H1 (cell line): Measurements from ENCODE around the gene LRRC2. TPM values are rescaled to one million over a fixed set of nuclear protein-coding genes. Genes with fewer than 3 reads are reported as not detected.
"Not testable (repeated sequence)": the region's sequence is repeated elsewhere in the genome, so short reads cannot be mapped to it uniquely, and the experiment has no call there.

Experiments
- CTCF ChIA-PET: fragments of 300-600 bp; sonication (Branson Sonifier 250); formaldehyde crosslinking; loops from one replicate; lab custom pipeline; 2021; ENCODE audit not compliant: partially characterized antibody; lab: Charles Lee
- POLR2A ChIA-PET: fragments of 300-600 bp; sonication (Branson Sonifier 250); formaldehyde crosslinking; loops from one replicate; lab custom pipeline; 2021; ENCODE audit warnings: inconsistent platforms; ENCODE audit not compliant: partially characterized antibody; lab: Charles Lee
- DNase-seq, 2 experiments: peaks; one replicate each; pipeline versions ENCODE4 v3.0.0 to v3.0.0-alpha.2; 2010 to 2022; ENCODE audit warnings: low spot score in 2 of 2, low read depth in 1 of 2, mixed read lengths in 1 of 2
- FAIRE-seq: peaks from 2 replicates; lab custom pipeline; 2011; peaks lifted over from hg19 to GRCh38; lab: Jason Lieb, UNC
- H2AFZ ChIP-seq: 2 replicates; pipeline ENCODE4 v1.8.1; 2012; ENCODE audit warnings: low read length, inconsistent platforms
- H2AK5ac ChIP-seq: 2 replicates; pipeline ENCODE4 v1.6.1; 2013; ENCODE audit warnings: low read depth, low read length
- H2BK120ac ChIP-seq: replicated peaks from 2 replicates; pipeline ENCODE3; 2013; ENCODE audit warnings: low read depth, low read length, inconsistent platforms
- H2BK12ac ChIP-seq: 2 replicates; pipeline ENCODE4 v1.6.1; 2013; ENCODE audit warnings: low read depth, low read length
- H2BK15ac ChIP-seq: 2 replicates; pipeline ENCODE4 v1.6.1; 2013; ENCODE audit warnings: low read length
- H2BK20ac ChIP-seq: 2 replicates; pipeline ENCODE4 v1.6.1; 2013; ENCODE audit warnings: low read length
- H2BK5ac ChIP-seq: 2 replicates; pipeline ENCODE4 v1.6.1; 2013; ENCODE audit warnings: low read depth, low read length
- H3K14ac ChIP-seq: 2 replicates; pipeline ENCODE4 v1.6.1; 2013; ENCODE audit warnings: inconsistent platforms; ENCODE audit not compliant: insufficient read length
- H3K18ac ChIP-seq: 2 replicates; pipeline ENCODE4 v1.6.1; 2013; ENCODE audit warnings: low read length; ENCODE audit errors: extremely low read depth
- H3K23ac ChIP-seq: 2 replicates; pipeline ENCODE4 v1.6.1; 2013; ENCODE audit warnings: inconsistent platforms; ENCODE audit not compliant: insufficient read length
- H3K23me2 ChIP-seq: 2 replicates; pipeline ENCODE4 v1.6.1; 2013; ENCODE audit warnings: low read depth, low read length
- H3K27ac ChIP-seq: 2 replicates; pipeline ENCODE4 v1.6.1; 2011; ENCODE audit warnings: low read depth, low read length, inconsistent platforms
- H3K27me3 ChIP-seq, 4 experiments: replicated peaks in 1 of 4; 1 replicate in 1 of 4; 2 replicates in 3 of 4; pipeline versions ENCODE4 v1.6.1 to v1.8.1; 2011 to 2013; ENCODE audit warnings: low read length in 3 of 4, mild to moderate bottlenecking in 3 of 4, inconsistent platforms in 2 of 4, mixed read lengths in 2 of 4, moderate library complexity in 1 of 4; ENCODE audit not compliant: control insufficient read depth in 3 of 4, insufficient read depth in 3 of 4; ENCODE audit errors: extremely low read depth in 1 of 4
- H3K36me3 ChIP-seq, 4 experiments: 2 replicates each; pipeline versions ENCODE4 v1.6.1 to v1.8.1; 2011 to 2013; ENCODE audit warnings: mild to moderate bottlenecking in 4 of 4, low read length in 3 of 4, moderate library complexity in 2 of 4, control low read depth in 1 of 4, inconsistent platforms in 1 of 4; ENCODE audit not compliant: insufficient read depth in 4 of 4, control insufficient read depth in 2 of 4
- H3K4ac ChIP-seq: replicated peaks from 2 replicates; pipeline ENCODE3; 2013; ENCODE audit warnings: low read length, low read depth, mixed read lengths, inconsistent platforms; ENCODE audit not compliant: insufficient read length
- H3K4me1 ChIP-seq, 4 experiments: replicated peaks in 1 of 4; 1 replicate in 1 of 4; 2 replicates in 3 of 4; pipeline versions ENCODE4 v1.6.1 to v1.8.1; 2011 to 2013; ENCODE audit warnings: low read length in 3 of 4, inconsistent platforms in 2 of 4, mixed read lengths in 1 of 4; ENCODE audit not compliant: insufficient read depth in 4 of 4, control insufficient read depth in 3 of 4
- H3K4me2 ChIP-seq, 2 experiments: 2 replicates each; pipeline versions ENCODE4 v1.6.1 to v1.8.1; 2011 to 2013; ENCODE audit warnings: low read depth in 2 of 2, low read length in 2 of 2, control low read depth in 1 of 2, inconsistent platforms in 1 of 2, mild to moderate bottlenecking in 1 of 2; ENCODE audit not compliant: insufficient read depth in 1 of 2
- H3K4me3 ChIP-seq, 4 experiments: fragments of 200-600, 300-600 bp in 1 of 4; sonication (generic), shearing (Covaris generic), sonication (Bioruptor Twin) in 1 of 4; 2 replicates each; pipeline versions ENCODE4 v1.5.1 to v1.8.1; 2011 to 2016; ENCODE audit warnings: low read length in 4 of 4, low read depth in 3 of 4, control low read depth in 2 of 4, inconsistent platforms in 2 of 4, mild to moderate bottlenecking in 2 of 4, mixed read lengths in 1 of 4, moderate library complexity in 1 of 4; ENCODE audit not compliant: insufficient read depth in 2 of 4; ENCODE audit errors: extremely low read depth in 1 of 4
- H3K56ac ChIP-seq: replicated peaks from 2 replicates; pipeline ENCODE3; 2013; ENCODE audit warnings: low read depth, mild to moderate bottlenecking, mixed read lengths, low read length, inconsistent platforms; ENCODE audit not compliant: insufficient read length
- H3K79me1 ChIP-seq: 2 replicates; pipeline ENCODE4 v1.6.1; 2013; ENCODE audit warnings: low read depth, low read length, control low read depth
- H3K79me2 ChIP-seq, 2 experiments: 2 replicates each; pipeline versions ENCODE4 v1.6.1 to v1.8.1; 2012 to 2013; ENCODE audit warnings: low read length in 2 of 2, mild to moderate bottlenecking in 2 of 2, inconsistent platforms in 1 of 2; ENCODE audit not compliant: insufficient read depth in 2 of 2, control insufficient read depth in 1 of 2
- H3K9ac ChIP-seq, 4 experiments: replicated peaks in 1 of 4; 1 replicate in 1 of 4; 2 replicates in 3 of 4; pipeline versions ENCODE4 v1.6.1 to v1.8.1; 2011 to 2013; ENCODE audit warnings: low read depth in 3 of 4, low read length in 3 of 4, control low read depth in 2 of 4, mild to moderate bottlenecking in 2 of 4, moderate library complexity in 2 of 4, inconsistent platforms in 1 of 4; ENCODE audit errors: extremely low read depth in 1 of 4
- H3K9me3 ChIP-seq, 2 experiments: 2 replicates each; pipeline versions ENCODE4 v1.6.1 to v1.8.1; 2012 to 2013; ENCODE audit warnings: mild to moderate bottlenecking in 2 of 2, moderate library complexity in 2 of 2, control low read depth in 1 of 2, inconsistent platforms in 1 of 2, low read depth in 1 of 2, low read length in 1 of 2, mixed read lengths in 1 of 2; ENCODE audit not compliant: insufficient read depth in 2 of 2
- H4K20me1 ChIP-seq, 2 experiments: replicated peaks in 1 of 2; 2 replicates each; pipeline versions ENCODE3 to v1.8.1; 2011 to 2013; ENCODE audit warnings: inconsistent platforms in 2 of 2, low read length in 2 of 2, mild to moderate bottlenecking in 1 of 2; ENCODE audit not compliant: insufficient read depth in 2 of 2, control insufficient read depth in 1 of 2
- H4K5ac ChIP-seq: 2 replicates; pipeline ENCODE4 v1.6.1; 2013; ENCODE audit warnings: low read length, low read depth, mixed read lengths, inconsistent platforms; ENCODE audit not compliant: insufficient read length
- H4K8ac ChIP-seq: 2 replicates; pipeline ENCODE4 v1.8.0; 2013; ENCODE audit warnings: mild to moderate bottlenecking, moderate library complexity, low read length, inconsistent platforms; ENCODE audit not compliant: insufficient read depth; ENCODE audit errors: extremely low read depth
- H4K91ac ChIP-seq: replicated peaks from 2 replicates; pipeline ENCODE3; 2013; ENCODE audit warnings: low read length, mixed read lengths, inconsistent platforms; ENCODE audit not compliant: insufficient read length
- WGBS, 2 experiments: shearing (Covaris generic) in 1 of 2; methylation state at CpG; one replicate each; pipeline versions ENCODE4 v1.1.6 to v1.1.7; 2013 to 2015; ENCODE audit warnings: low lambda C conversion rate in 2 of 2, mixed read lengths in 2 of 2, inconsistent platforms in 1 of 2, low coverage in 1 of 2, missing lambda C conversion rate in 1 of 2; ENCODE audit not compliant: insufficient replicate concordance in 2 of 2, insufficient coverage in 1 of 2, insufficient read length in 1 of 2; ENCODE audit errors: extremely low coverage in 1 of 2, missing lambda C conversion rate in 1 of 2; 5-methylcytosine and 5-hydroxymethylcytosine counted together
- polyA plus RNA-seq, 7 experiments: library from polyadenylated mRNA; depleted of rRNA in 3 of 7; stranded (reverse) in 5 of 7; unstranded in 2 of 7; fragments of >200 nt in 5 of 7; fragments of 200-250 nt in 2 of 7; gene quantifications; 1 replicate in 5 of 7; 2 replicates in 1 of 7; 4 replicates in 1 of 7; pipeline versions ENCODE4 v1.2.1 to v1.2.3, GENCODE V29; 2011 to 2013; ENCODE audit warnings: missing spikeins in 2 of 7, mixed read lengths in 2 of 7
- total RNA-seq: library from RNA; stranded (reverse); fragmentation: NEBNext Ultra II Directional; extraction: Animal tissue kit (Norgen Biotek cat#: 25700); gene quantifications from 2 replicates; pipeline ENCODE4 v1.2.1, GENCODE V29; 2021

LRRC2 gene
- total and polyA plus RNA-seq, 2 of the 8 experiments (the other 6 are each of a cell fraction or from before 2014, with no cell fraction given), result 1.4 to 6.4 TPM

DNA sequence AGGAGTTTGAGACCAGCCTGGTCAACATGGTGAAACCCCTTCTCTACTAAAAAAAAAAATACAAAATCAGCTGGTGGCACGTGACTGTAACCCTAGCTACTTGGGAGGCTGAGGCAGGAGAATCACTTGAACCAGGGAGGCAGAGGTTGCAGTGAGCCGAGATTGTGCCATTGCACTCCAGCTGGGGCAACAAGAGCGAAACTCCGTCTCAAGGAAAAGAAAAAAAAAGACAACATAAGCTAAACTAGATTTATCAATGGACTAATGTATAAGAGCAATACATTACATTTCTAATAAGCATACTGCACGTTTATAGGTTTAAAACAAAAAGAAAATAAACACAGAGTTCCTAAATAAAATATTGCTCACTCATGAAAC is 27.7 kb downstream of the LRRC2 start:
- not testable (repeated sequence) for H3K27me3 ChIP-seq, H3K9me3 ChIP-seq, H3K4ac ChIP-seq, H3K56ac ChIP-seq, H3K79me2 ChIP-seq, H2BK20ac ChIP-seq, DNase-seq, H4K91ac ChIP-seq, H3K4me2 ChIP-seq, H2BK5ac ChIP-seq, H3K79me1 ChIP-seq, H3K4me1 ChIP-seq, H3K9ac ChIP-seq, H4K8ac ChIP-seq, H4K20me1 ChIP-seq, H2BK120ac ChIP-seq, H2BK12ac ChIP-seq, H2BK15ac ChIP-seq, H3K23ac ChIP-seq, H2AK5ac ChIP-seq, H3K23me2 ChIP-seq, H2AFZ ChIP-seq, H3K27ac ChIP-seq, H3K18ac ChIP-seq, H3K36me3 ChIP-seq, H4K5ac ChIP-seq, FAIRE-seq, H3K4me3 ChIP-seq, H3K14ac ChIP-seq
- 92% methylated on average over 5 of the region's 5 CpGs; no CpG with 5 or more reads in 1 of the 2 experiments for WGBS, 2 experiments
- POLR2A ChIA-PET, result interaction anchor here (1.0 to 1.3 kb wide), 2 partner anchors 11 to 48 kb away, joined by 3 to 5 read pairs; no protein-coding TSS in a partner anchor
- CTCF ChIA-PET, result interaction anchor here (1.6 to 1.7 kb wide), 2 partner anchors 42 to 50 kb away, joined by 5 to 8 read pairs; no protein-coding TSS in a partner anchor
